ENCODE data around the gene TPSD1.

Gene TPSD1

DNA sequence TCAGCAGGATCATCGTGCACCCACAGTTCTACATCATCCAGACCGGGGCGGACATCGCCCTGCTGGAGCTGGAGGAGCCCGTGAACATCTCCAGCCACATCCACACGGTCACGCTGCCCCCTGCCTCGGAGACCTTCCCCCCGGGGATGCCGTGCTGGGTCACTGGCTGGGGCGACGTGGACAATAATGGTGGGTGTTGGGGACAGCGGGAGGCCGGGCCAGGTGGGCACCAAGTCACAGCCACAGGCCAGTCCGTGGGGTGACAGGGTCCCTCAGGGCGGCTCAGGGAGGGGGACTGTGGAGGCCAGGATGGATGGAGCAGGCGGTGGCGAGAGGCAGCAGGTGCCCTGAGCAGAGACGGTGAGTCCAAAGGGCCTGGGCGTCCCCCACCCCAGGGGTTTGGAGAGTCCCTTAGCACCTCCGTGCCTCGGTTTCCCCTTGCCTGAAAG is 1.0 kb downstream of the TPSD1 start:
- H3K4me1 ChIP-seq (ENCODE audit: low read depth, poor library complexity, severe bottlenecking), result peaks cover 9% of the 10 kb centered on the region
- H3K27ac ChIP-seq, result no peak overlapping the region
- no peaks in the 10 kb centered on the region for H3K36me3 ChIP-seq (ENCODE audit: insufficient read depth)
- no peaks in the 10 kb centered on the region for H4K20me1 ChIP-seq (ENCODE audit: insufficient read depth)
- H3K4me2 ChIP-seq, result no peak overlapping the region
- H3K9ac ChIP-seq, result no peak overlapping the region
- no peaks in the 10 kb centered on the region for H3K79me2 ChIP-seq (ENCODE audit: insufficient read depth, low read depth)
- no peak overlapping the region for H3K4me3 ChIP-seq (IDR thresholded peaks at IDR 0.05; ENCODE audit: insufficient read depth, low read depth, low read length)
- no peak overlapping the region for H2AFZ ChIP-seq (ENCODE audit: low read depth)
- H3K27me3 ChIP-seq (ENCODE audit: insufficient read depth, low read depth), result peaks cover 63% of the 10 kb centered on the region
- TF ChIP-seq, protein P1, sequence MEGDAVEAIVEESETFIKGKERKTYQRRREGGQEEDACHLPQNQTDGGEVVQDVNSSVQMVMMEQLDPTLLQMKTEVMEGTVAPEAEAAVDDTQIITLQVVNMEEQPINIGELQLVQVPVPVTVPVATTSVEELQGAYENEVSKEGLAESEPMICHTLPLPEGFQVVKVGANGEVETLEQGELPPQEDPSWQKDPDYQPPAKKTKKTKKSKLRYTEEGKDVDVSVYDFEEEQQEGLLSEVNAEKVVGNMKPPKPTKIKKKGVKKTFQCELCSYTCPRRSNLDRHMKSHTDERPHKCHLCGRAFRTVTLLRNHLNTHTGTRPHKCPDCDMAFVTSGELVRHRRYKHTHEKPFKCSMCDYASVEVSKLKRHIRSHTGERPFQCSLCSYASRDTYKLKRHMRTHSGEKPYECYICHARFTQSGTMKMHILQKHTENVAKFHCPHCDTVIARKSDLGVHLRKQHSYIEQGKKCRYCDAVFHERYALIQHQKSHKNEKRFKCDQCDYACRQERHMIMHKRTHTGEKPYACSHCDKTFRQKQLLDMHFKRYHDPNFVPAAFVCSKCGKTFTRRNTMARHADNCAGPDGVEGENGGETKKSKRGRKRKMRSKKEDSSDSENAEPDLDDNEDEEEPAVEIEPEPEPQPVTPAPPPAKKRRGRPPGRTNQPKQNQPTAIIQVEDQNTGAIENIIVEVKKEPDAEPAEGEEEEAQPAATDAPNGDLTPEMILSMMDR (conservative IDR thresholded peaks at IDR 0.05; ENCODE audit: low read depth, low read length), result no peak

DNA sequence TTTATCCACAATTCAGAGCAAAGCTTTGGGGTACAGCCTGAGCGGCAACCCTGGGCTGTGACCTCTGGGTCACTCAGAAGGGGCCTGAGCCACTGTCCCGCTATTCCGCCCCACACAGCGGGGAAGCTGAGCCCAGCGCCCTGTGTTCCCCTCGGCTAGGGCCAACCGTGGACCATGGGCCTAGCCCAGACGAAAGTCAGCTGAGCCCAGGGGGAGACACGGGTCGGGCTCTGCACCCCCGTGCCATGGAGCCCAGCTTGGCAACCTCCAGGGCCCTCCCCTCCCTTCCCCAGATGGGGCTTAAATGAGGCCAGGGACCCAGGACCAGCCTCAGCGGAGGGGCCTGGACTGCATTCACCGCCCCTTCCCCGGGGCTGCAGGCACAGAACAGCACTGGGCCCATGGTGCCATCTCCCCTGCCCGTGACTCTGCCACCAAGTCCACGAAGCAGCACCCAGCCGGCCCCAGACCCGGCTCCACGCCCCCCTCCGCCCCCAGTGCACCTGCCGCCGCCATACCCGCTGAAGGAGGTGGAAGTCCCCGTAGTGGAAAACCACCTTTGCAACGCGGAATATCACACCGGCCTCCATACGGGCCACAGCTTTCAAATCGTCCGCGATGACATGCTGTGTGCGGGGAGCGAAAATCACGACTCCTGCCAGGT is 1.8 kb downstream of the TPSD1 start:
- Histone ChIP-seq H3K27ac (no peak overlapping the region), H2AFZ (ENCODE audit: low read depth) (no peak overlapping the region), H4K20me1 (ENCODE audit: insufficient read depth) (no peaks in the 10 kb centered on the region), H3K9ac (no peak overlapping the region), H3K27me3 (ENCODE audit: insufficient read depth, low read depth) (peaks cover 70% of the 10 kb centered on the region), H3K36me3 (ENCODE audit: insufficient read depth) (no peaks in the 10 kb centered on the region), H3K4me3 (IDR thresholded peaks at IDR 0.05; ENCODE audit: insufficient read depth, low read depth, low read length) (no peak overlapping the region), H3K4me1 (ENCODE audit: low read depth, poor library complexity, severe bottlenecking) (peaks cover 9% of the 10 kb centered on the region), H3K79me2 (ENCODE audit: insufficient read depth, low read depth) (no peaks in the 10 kb centered on the region), H3K4me2 (no peak overlapping the region)
- TF ChIP-seq, protein P1 (conservative IDR thresholded peaks at IDR 0.05; ENCODE audit: low read depth, low read length), result no peak

DNA sequence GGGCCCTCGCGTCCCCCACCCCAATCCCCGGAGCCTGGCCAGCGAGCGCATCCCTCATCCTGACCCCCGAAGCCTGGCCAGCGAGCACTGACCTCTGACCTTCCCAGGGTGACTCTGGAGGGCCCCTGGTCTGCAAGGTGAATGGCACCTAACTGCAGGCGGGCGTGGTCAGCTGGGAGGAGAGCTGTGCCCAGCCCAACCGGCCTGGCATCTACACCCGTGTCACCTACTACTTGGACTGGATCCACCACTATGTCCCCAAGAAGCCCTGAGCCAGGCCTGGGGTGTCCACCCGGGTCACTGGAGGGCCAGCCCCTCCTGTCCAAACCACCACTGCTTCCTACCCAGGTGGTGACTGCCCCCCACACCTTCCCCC is 2.3 kb downstream of the TPSD1 start:
- Histone ChIP-seq H4K20me1 (ENCODE audit: insufficient read depth) (no peaks in the 10 kb centered on the region), H3K27me3 (ENCODE audit: insufficient read depth, low read depth) (peaks cover 73% of the 10 kb centered on the region), H3K4me3 (IDR thresholded peaks at IDR 0.05; ENCODE audit: insufficient read depth, low read depth, low read length) (no peak overlapping the region), H2AFZ (ENCODE audit: low read depth) (no peak overlapping the region), H3K9ac (no peak overlapping the region), H3K27ac (no peak overlapping the region), H3K36me3 (ENCODE audit: insufficient read depth) (no peaks in the 10 kb centered on the region), H3K79me2 (ENCODE audit: insufficient read depth, low read depth) (no peaks in the 10 kb centered on the region), H3K4me2 (no peak overlapping the region), H3K4me1 (ENCODE audit: low read depth, poor library complexity, severe bottlenecking) (peaks cover 9% of the 10 kb centered on the region)
- TF ChIP-seq, protein P1 (conservative IDR thresholded peaks at IDR 0.05; ENCODE audit: low read depth, low read length), result no peak

DNA sequence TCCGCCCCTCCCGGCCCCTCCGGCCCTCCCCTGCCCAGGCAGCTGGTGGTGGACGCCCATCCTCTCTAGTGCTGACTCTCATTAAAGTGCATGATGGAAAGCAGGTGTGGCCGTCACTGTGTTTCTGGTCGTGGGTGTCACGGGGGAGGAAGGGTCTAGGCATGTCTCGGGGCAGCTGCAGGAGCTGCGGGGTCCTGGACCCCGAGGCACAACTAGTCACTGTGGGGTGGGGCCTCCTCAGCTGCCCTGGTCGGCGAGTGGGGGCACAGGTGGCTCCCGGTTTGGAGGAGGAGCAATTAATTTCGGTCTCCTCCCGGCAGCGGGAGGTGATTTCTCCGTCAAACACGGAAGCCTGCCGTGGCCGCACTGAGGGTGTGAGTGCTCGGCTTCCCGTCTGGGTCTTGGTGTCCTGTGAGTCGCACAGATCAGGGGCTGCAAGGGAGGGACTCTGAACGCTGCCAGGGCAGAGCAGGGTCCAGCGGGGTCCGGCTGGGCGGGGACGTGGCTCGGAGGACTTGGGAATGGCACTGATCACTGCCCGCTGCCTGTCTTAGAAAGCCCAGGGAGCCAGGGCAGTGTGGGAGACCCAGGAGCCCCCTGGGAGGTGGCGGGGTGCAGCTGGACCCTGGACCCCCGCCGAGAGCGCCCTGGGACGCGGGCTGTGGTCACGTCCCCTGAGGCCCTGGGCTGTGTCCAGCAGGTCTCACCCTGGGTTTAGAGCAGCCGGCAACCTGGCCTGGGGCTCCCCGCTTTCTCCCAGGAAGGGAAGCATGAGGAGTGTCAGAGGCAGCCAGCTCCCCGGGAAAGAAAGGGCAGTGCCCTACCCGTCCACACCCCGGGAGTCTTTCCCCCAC is 3.3 kb downstream of the TPSD1 start:
- peak overlapping the region; percentile 36; the same call in 1 of the 2 replicates for H3K4me2 ChIP-seq
- no peak overlapping the region for H3K9ac ChIP-seq
- no peak overlapping the region for H3K4me3 ChIP-seq (IDR thresholded peaks at IDR 0.05; ENCODE audit: insufficient read depth, low read depth, low read length)
- TF ChIP-seq, protein P1 (conservative IDR thresholded peaks at IDR 0.05; ENCODE audit: low read depth, low read length), result no peak
- no peaks in the 10 kb centered on the region for H4K20me1 ChIP-seq (ENCODE audit: insufficient read depth)
- H3K27me3 ChIP-seq (ENCODE audit: insufficient read depth, low read depth), result peaks cover 82% of the 10 kb centered on the region
- peaks cover 9% of the 10 kb centered on the region for H3K4me1 ChIP-seq (ENCODE audit: low read depth, poor library complexity, severe bottlenecking)
- H3K79me2 ChIP-seq (ENCODE audit: insufficient read depth, low read depth), result no peaks in the 10 kb centered on the region
- H3K27ac ChIP-seq, result no peak overlapping the region
- no peaks in the 10 kb centered on the region for H3K36me3 ChIP-seq (ENCODE audit: insufficient read depth)
- no peak overlapping the region; the same call in 1 of the 2 replicates for H2AFZ ChIP-seq (ENCODE audit: low read depth)

All from KMS-11 (cell line).